GM23338 (cell line): ENCODE results near the gene CCDC28A. TPM values are rescaled to one million over a fixed set of nuclear protein-coding genes. Genes with fewer than 3 reads are reported as not detected.

Experiments
- ATAC-seq: fragments of 200-7000 bp; cut with Tn5 transposase; 3 replicates; pipeline ENCODE4 v1.9.1; 2020
- DNase-seq: peaks from one replicate; pipeline ENCODE4 v3.0.0-alpha.2; 2015; ENCODE audit warnings: low spot score
- H2AFZ ChIP-seq: fragments of 200-600 bp; sonication (generic); 2 replicates; pipeline ENCODE4 v1.8.0; 2016; ENCODE audit warnings: antibody characterized with exemption, mild to moderate bottlenecking, moderate library complexity
- H3F3A ChIP-seq: fragments of 200-600 bp; sonication (generic); replicated peaks from 2 replicates; pipeline ENCODE4 v1.8.0; 2017; ENCODE audit warnings: antibody characterized with exemption, mixed run types, low read depth
- H3K27ac ChIP-seq: fragments of 200-600 bp; sonication (generic); 2 replicates; pipeline ENCODE4 v1.6.1; 2016; ENCODE audit warnings: low read depth
- H3K27me3 ChIP-seq: fragments of 200-600 bp; sonication (generic); 2 replicates; pipeline ENCODE4 v1.8.0; 2016; ENCODE audit warnings: mild to moderate bottlenecking, mixed run types, moderate library complexity; ENCODE audit not compliant: insufficient read depth
- H3K36me3 ChIP-seq: fragments of 200-600 bp; sonication (generic); 2 replicates; pipeline ENCODE4 v1.8.0; 2016; ENCODE audit warnings: mild to moderate bottlenecking; ENCODE audit not compliant: insufficient read depth
- H3K4me1 ChIP-seq: fragments of 200-600 bp; sonication (generic); 2 replicates; pipeline ENCODE4 v1.8.0; 2016; ENCODE audit warnings: mild to moderate bottlenecking, moderate library complexity; ENCODE audit not compliant: insufficient read depth
- H3K4me2 ChIP-seq: fragments of 200-600 bp; sonication (generic); 2 replicates; pipeline ENCODE4 v1.7.1; 2017; ENCODE audit warnings: mixed run types
- H3K4me3 ChIP-seq: fragments of 200-600 bp; sonication (generic); 2 replicates; pipeline ENCODE4 v1.6.1; 2016; ENCODE audit warnings: mixed run types
- H3K79me2 ChIP-seq: fragments of 200-600 bp; sonication (generic); replicated peaks from 2 replicates; pipeline ENCODE4 v1.8.0; 2017; ENCODE audit warnings: mild to moderate bottlenecking; ENCODE audit not compliant: insufficient read depth
- H3K9me2 ChIP-seq: fragments of 200-600 bp; sonication (generic); 2 replicates; pipeline ENCODE4 v1.8.0; 2017; ENCODE audit not compliant: insufficient read depth
- H4K20me1 ChIP-seq: fragments of 200-600 bp; sonication (generic); replicated peaks from 2 replicates; pipeline ENCODE4 v1.8.0; 2017; ENCODE audit warnings: mild to moderate bottlenecking; ENCODE audit not compliant: insufficient read depth
- H3K27ac Mint-ChIP-seq: 2 replicates; pipeline ENCODE4 v1.8.0; 2020; ENCODE audit warnings: inconsistent platforms, mild to moderate bottlenecking, moderate library complexity, mixed read lengths
- H3K27me3 Mint-ChIP-seq: 3 replicates; pipeline ENCODE4 v1.8.0; 2022; ENCODE audit warnings: low read depth, mild to moderate bottlenecking, moderate library complexity, mixed read lengths, inconsistent platforms; ENCODE audit not compliant: insufficient read depth, poor library complexity
- H3K36me3 Mint-ChIP-seq: 3 replicates; pipeline ENCODE4 v1.8.0; 2021; ENCODE audit warnings: low read depth, mild to moderate bottlenecking, inconsistent platforms, moderate library complexity, mixed read lengths
- H3K4me1 Mint-ChIP-seq: 3 replicates; pipeline ENCODE4 v1.8.0; 2020; ENCODE audit warnings: mild to moderate bottlenecking, inconsistent platforms, mixed read lengths
- H3K4me3 Mint-ChIP-seq: 3 replicates; pipeline ENCODE4 v1.8.0; 2021; ENCODE audit warnings: moderate library complexity, mild to moderate bottlenecking, inconsistent platforms, mixed read lengths
- H3K9me3 Mint-ChIP-seq: 3 replicates; pipeline ENCODE4 v1.8.0; 2020; ENCODE audit warnings: moderate library complexity, mild to moderate bottlenecking, inconsistent platforms, mixed read lengths
- CREB1 ChIP-seq: fragments of 250-450 bp; sonication (Bioruptor Pico); IDR thresholded peaks from 2 replicates; pipeline ENCODE4 v1.5.0; 2020; ENCODE audit warnings: low read depth, mild to moderate bottlenecking, moderate library complexity
- EZH2 ChIP-seq: fragments of 200-600 bp; sonication (generic); IDR thresholded peaks from one replicate; pipeline ENCODE4 v1.8.0; 2017; ENCODE audit warnings: antibody characterized with exemption, mild to moderate bottlenecking, low read depth; ENCODE audit not compliant: unreplicated experiment
- EZH2phosphoT487 ChIP-seq: fragments of 200-600 bp; sonication (generic); IDR thresholded peaks from one replicate; pipeline ENCODE4 v1.8.1; 2018; ENCODE audit warnings: antibody characterized with exemption; ENCODE audit not compliant: unreplicated experiment
- JUNB ChIP-seq: IDR thresholded peaks from one replicate; pipeline ENCODE4 v1.6.1; 2016; ENCODE audit warnings: antibody characterized with exemption; ENCODE audit not compliant: unreplicated experiment
- POLR2AphosphoS5 ChIP-seq: IDR thresholded peaks from 2 replicates; pipeline ENCODE4 v1.6.1; 2016; ENCODE audit warnings: antibody characterized with exemption, low read depth
- STAT1 ChIP-seq: IDR thresholded peaks from one replicate; pipeline ENCODE4 v1.6.1; 2016; ENCODE audit warnings: antibody characterized with exemption; ENCODE audit not compliant: unreplicated experiment
- ZNF114 ChIP-seq: fragments of 250-450 bp; sonication (Bioruptor Pico); IDR thresholded peaks from 2 replicates; pipeline ENCODE4 v1.5.0; 2020; ENCODE audit warnings: mild to moderate bottlenecking, moderate library complexity
- ZNF331 ChIP-seq: fragments of 250-450 bp; sonication (Bioruptor Pico); IDR thresholded peaks from 2 replicates; pipeline ENCODE4 v1.5.0; 2020; ENCODE audit warnings: low read depth, mild to moderate bottlenecking, moderate library complexity
- polyA plus RNA-seq: library from polyadenylated mRNA; unstranded; fragments of >200 nt; fragmentation: Nextera tagmentation; extraction: Ambion mirVana; gene quantifications from 2 replicates; pipeline ENCODE4 v1.2.1, GENCODE V29; 2016
- total RNA-seq: library from RNA; depleted of rRNA; stranded (reverse); fragments of >200 nt; shearing (Covaris generic); gene quantifications from 2 replicates; pipeline ENCODE4 v1.2.3, GENCODE V29; 2014
- TF ChIP-seq, protein P1 (sequence below), 2 experiments: fragments of 200-600 bp in 1 of 2; sonication (generic) in 1 of 2; conservative IDR thresholded peaks; 2 replicates each; pipeline versions ENCODE4 v1.5.1 to v1.6.1; 2016 to 2017; ENCODE audit warnings: antibody characterized with exemption in 2 of 2, low read depth in 2 of 2, mild to moderate bottlenecking in 2 of 2, moderate library complexity in 1 of 2
- TF ChIP-seq, protein P2 (sequence below): fragments of 250-450 bp; sonication (Bioruptor Pico); IDR thresholded peaks from 2 replicates; pipeline ENCODE4 v1.5.0; 2020; ENCODE audit warnings: mild to moderate bottlenecking, moderate library complexity

The CCDC28A gene
- total and polyA plus RNA-seq, 2 experiments from 2014 or later = 11.2 to 14.0 TPM

DNA sequence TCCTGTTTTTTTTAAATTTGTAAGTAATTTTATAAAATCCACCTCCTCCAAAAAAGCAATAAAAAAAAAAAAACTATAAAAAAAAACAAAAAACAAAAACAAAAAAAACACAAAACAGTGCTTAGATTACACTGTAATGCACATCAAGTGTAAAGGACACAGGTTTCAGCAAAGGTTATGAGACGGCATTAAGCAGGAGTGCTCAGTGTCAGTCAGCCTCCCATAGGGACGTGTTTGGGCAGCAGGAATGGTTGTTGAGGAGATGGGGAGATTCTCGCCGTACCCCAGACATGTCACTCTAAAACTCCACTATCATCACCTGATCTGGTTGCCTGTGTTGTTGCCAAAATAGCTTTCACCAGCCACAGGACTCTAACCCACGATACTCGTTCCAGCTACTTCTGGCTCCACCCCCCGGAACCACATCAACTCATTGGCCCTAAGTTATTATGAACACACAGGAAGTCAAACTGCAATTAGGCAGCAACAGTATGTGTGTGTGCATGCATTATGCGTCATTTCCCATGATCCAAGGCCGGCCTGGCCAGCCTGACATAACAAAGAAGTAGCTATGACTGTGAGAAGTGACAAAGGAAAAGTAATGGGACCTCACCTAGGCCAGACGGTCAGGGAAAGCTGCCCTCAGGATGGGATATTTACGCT, 51.0 kb downstream of the CCDC28A start (continued):
- TF ChIP-seq, protein P1, sequence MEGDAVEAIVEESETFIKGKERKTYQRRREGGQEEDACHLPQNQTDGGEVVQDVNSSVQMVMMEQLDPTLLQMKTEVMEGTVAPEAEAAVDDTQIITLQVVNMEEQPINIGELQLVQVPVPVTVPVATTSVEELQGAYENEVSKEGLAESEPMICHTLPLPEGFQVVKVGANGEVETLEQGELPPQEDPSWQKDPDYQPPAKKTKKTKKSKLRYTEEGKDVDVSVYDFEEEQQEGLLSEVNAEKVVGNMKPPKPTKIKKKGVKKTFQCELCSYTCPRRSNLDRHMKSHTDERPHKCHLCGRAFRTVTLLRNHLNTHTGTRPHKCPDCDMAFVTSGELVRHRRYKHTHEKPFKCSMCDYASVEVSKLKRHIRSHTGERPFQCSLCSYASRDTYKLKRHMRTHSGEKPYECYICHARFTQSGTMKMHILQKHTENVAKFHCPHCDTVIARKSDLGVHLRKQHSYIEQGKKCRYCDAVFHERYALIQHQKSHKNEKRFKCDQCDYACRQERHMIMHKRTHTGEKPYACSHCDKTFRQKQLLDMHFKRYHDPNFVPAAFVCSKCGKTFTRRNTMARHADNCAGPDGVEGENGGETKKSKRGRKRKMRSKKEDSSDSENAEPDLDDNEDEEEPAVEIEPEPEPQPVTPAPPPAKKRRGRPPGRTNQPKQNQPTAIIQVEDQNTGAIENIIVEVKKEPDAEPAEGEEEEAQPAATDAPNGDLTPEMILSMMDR (conservative IDR thresholded peaks at IDR 0.05; ENCODE audit: low read depth in 2 of 2) = no peak
- TF ChIP-seq POLR2AphosphoS5 (no peak), EZH2phosphoT487 (no peak), EZH2 (no peak), ZNF114 (CRISPR knock-in tag) (no peak), STAT1 (no peak)
- TF ChIP-seq, protein P2, sequence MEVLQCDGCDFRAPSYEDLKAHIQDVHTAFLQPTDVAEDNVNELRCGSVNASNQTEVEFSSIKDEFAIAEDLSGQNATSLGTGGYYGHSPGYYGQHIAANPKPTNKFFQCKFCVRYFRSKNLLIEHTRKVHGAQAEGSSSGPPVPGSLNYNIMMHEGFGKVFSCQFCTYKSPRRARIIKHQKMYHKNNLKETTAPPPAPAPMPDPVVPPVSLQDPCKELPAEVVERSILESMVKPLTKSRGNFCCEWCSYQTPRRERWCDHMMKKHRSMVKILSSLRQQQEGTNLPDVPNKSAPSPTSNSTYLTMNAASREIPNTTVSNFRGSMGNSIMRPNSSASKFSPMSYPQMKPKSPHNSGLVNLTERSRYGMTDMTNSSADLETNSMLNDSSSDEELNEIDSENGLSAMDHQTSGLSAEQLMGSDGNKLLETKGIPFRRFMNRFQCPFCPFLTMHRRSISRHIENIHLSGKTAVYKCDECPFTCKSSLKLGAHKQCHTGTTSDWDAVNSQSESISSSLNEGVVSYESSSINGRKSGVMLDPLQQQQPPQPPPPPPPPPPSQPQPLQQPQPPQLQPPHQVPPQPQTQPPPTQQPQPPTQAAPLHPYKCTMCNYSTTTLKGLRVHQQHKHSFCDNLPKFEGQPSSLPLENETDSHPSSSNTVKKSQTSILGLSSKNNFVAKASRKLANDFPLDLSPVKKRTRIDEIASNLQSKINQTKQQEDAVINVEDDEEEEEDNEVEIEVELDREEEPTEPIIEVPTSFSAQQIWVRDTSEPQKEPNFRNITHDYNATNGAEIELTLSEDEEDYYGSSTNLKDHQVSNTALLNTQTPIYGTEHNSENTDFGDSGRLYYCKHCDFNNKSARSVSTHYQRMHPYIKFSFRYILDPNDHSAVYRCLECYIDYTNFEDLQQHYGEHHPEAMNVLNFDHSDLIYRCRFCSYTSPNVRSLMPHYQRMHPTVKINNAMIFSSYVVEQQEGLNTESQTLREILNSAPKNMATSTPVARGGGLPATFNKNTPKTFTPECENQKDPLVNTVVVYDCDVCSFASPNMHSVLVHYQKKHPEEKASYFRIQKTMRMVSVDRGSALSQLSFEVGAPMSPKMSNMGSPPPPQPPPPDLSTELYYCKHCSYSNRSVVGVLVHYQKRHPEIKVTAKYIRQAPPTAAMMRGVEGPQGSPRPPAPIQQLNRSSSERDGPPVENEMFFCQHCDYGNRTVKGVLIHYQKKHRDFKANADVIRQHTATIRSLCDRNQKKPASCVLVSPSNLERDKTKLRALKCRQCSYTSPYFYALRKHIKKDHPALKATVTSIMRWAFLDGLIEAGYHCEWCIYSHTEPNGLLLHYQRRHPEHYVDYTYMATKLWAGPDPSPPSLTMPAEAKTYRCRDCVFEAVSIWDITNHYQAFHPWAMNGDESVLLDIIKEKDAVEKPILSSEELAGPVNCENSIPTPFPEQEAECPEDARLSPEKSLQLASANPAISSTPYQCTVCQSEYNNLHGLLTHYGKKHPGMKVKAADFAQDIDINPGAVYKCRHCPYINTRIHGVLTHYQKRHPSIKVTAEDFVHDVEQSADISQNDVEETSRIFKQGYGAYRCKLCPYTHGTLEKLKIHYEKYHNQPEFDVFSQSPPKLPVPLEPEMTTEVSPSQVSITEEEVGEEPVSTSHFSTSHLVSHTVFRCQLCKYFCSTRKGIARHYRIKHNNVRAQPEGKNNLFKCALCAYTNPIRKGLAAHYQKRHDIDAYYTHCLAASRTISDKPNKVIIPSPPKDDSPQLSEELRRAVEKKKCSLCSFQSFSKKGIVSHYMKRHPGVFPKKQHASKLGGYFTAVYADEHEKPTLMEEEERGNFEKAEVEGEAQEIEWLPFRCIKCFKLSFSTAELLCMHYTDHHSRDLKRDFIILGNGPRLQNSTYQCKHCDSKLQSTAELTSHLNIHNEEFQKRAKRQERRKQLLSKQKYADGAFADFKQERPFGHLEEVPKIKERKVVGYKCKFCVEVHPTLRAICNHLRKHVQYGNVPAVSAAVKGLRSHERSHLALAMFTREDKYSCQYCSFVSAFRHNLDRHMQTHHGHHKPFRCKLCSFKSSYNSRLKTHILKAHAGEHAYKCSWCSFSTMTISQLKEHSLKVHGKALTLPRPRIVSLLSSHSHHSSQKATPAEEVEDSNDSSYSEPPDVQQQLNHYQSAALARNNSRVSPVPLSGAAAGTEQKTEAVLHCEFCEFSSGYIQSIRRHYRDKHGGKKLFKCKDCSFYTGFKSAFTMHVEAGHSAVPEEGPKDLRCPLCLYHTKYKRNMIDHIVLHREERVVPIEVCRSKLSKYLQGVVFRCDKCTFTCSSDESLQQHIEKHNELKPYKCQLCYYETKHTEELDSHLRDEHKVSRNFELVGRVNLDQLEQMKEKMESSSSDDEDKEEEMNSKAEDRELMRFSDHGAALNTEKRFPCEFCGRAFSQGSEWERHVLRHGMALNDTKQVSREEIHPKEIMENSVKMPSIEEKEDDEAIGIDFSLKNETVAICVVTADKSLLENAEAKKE (CRISPR knock-in tag) = no peak

DNA sequence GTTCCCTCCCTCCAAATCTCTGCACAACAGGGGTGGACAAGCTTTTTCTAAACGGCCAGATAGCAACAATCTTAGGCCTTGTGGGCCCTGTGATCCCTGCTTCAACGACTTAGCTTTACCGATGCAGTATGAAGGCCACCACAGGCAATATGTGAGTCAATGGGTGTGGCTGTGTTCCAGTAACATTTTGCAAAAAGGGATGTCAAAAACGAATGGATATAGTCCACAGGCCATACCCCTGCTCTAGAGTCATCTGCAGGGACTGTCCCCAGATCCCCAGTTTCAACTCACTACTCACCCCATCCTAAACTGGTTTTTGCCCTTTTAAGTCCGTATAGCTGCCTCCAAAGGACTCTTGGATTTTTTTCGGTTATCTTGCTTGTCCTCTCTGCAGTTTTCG, 56.7 kb downstream of the CCDC28A start:
- no peaks in the 10 kb centered on the region for H3K79me2 ChIP-seq
- H3K9me2 ChIP-seq = 0 out of 2 replicates have a peak, but pooled peaks cover 4% of the 10 kb centered on the region
- H3K27me3 Mint-ChIP-seq = peaks cover 2% of the 10 kb centered on the region
- no peak overlapping the region for H3K27ac Mint-ChIP-seq
- H3F3A ChIP-seq = no peaks in the 10 kb centered on the region
- DNase-seq (no peak), ATAC-seq (no peak)
- H2AFZ ChIP-seq = peak overlapping the region; percentile 9; the same call in 1 of the 2 replicates
- no peaks in the 10 kb centered on the region for H3K36me3 ChIP-seq
- H3K27me3 ChIP-seq = no peaks in the 10 kb centered on the region
- no peak overlapping the region for H3K4me3 ChIP-seq
- no peaks in the 10 kb centered on the region; the same call in 2 of the 3 replicates for H3K9me3 Mint-ChIP-seq
- H3K4me3 Mint-ChIP-seq = no peak overlapping the region
- no peak overlapping the region for H3K27ac ChIP-seq
- H3K4me2 ChIP-seq = no peak overlapping the region
- peaks cover 15% of the 10 kb centered on the region for H3K4me1 ChIP-seq
- H4K20me1 ChIP-seq = no peaks in the 10 kb centered on the region
- no peaks in the 10 kb centered on the region for H3K36me3 Mint-ChIP-seq
- peaks cover 10% of the 10 kb centered on the region for H3K4me1 Mint-ChIP-seq
- TF ChIP-seq ZNF331 (CRISPR knock-in tag) (no peak), POLR2AphosphoS5 (no peak), STAT1 (no peak), ZNF114 (CRISPR knock-in tag) (no peak), JUNB (no peak), CREB1 (CRISPR knock-in tag) (no peak)
- TF ChIP-seq, protein P1 (conservative IDR thresholded peaks at IDR 0.05; ENCODE audit: low read depth in 2 of 2) = no peak
